ENCODE results near the gene CACNA1H. TPM values are rescaled to one million over a fixed set of nuclear protein-coding genes. Genes with fewer than 3 reads are reported as not detected.
A peak's percentile ranks its signal among the peaks of the same experiment; 100 is the strongest.

Gene CACNA1H
- total RNA-seq, 1 experiment from 2014 or later = 31.1 TPM

GRCh38 chr16:1119129-1119528 lies 33.8 kb upstream of the CACNA1H start:
- CTCF ChIA-PET = no interaction called here
- H3K27ac ChIP-seq (ENCODE audit: low read length) = no peak overlapping the region
- H3K27me3 ChIP-seq (ENCODE audit: control insufficient read depth, insufficient read depth, low read length) = no peaks in the 10 kb centered on the region
- no peaks in the 10 kb centered on the region for H3K9me3 ChIP-seq (ENCODE audit: control insufficient read depth, insufficient read depth, low read depth, low read length)
- DNase-seq (ENCODE audit: low read depth, low spot score) = no peak
- H3K4me1 ChIP-seq (ENCODE audit: control insufficient read depth, insufficient read depth, low read length) = peaks cover 4% of the 10 kb centered on the region
- H3K4me3 ChIP-seq (ENCODE audit: low read depth in 2 of 2, low read length in 2 of 2) = no peak overlapping the region
- POLR2A ChIA-PET = no interaction called here
- ATAC-seq = no peak
- in situ Hi-C loops (cut with HindIII; ENCODE audit: low pct_unique_long_range_greater_than_20kb, low sequenced_read_pairs) = no loop called here
- H3K36me3 ChIP-seq (ENCODE audit: control insufficient read depth, insufficient read depth, low read length) = no peaks in the 10 kb centered on the region
- BruUV-seq (replicated peaks) = no TSS peak
- intact Hi-C loops (cut with micrococcal nuclease; ENCODE audit: unreplicated experiment) = no loop called here
- TF ChIP-seq SIN3A (IDR thresholded peaks at IDR 0.05; ENCODE audit: borderline replicate concordance, insufficient read depth, low read depth, low read length) (no peak), TCF7L2 (IDR thresholded peaks at IDR 0.05; ENCODE audit: low read depth, low read length) (no peak), REST (IDR thresholded peaks at IDR 0.05; ENCODE audit: insufficient read depth in 1 of 2, low read depth in 2 of 2, low read length in 1 of 2) (no peak), POLR2AphosphoS5 (IDR thresholded peaks at IDR 0.05; ENCODE audit: low read depth, low read length) (no peak), CTCF (IDR thresholded peaks at IDR 0.05) (no peak)

- no peak overlapping the region for H3K27ac ChIP-seq (ENCODE audit: low read length)
- no TSS peak for BruUV-seq (replicated peaks)
- no peaks in the 10 kb centered on the region for H3K9me3 ChIP-seq (ENCODE audit: control insufficient read depth, insufficient read depth, low read depth, low read length)
- ChIA-PET CTCF (no interaction called here), POLR2A (no interaction called here)
- DNase-seq (ENCODE audit: low read depth, low spot score) (no peak), ATAC-seq (0 out of 2 replicates have a peak, but pooled peaks have one; percentile 30)
- H3K27me3 ChIP-seq (ENCODE audit: control insufficient read depth, insufficient read depth, low read length) = no peaks in the 10 kb centered on the region
- H3K36me3 ChIP-seq (ENCODE audit: control insufficient read depth, insufficient read depth, low read length) = no peaks in the 10 kb centered on the region
- in situ Hi-C loops (cut with HindIII; ENCODE audit: low pct_unique_long_range_greater_than_20kb, low sequenced_read_pairs) = no loop called here
- TF ChIP-seq CTCF (IDR thresholded peaks at IDR 0.05) (no peak), REST (IDR thresholded peaks at IDR 0.05; ENCODE audit: insufficient read depth in 1 of 2, low read depth in 2 of 2, low read length in 1 of 2) (0 out of 4 replicates have a peak, but pooled peaks of 1 of the 2 experiments have one; percentile 46), TCF7L2 (IDR thresholded peaks at IDR 0.05; ENCODE audit: low read depth, low read length) (no peak)
- H3K4me1 ChIP-seq (ENCODE audit: control insufficient read depth, insufficient read depth, low read length) = peaks cover 4% of the 10 kb centered on the region
- intact Hi-C loops (cut with micrococcal nuclease; ENCODE audit: unreplicated experiment) = no loop called here
- no peak overlapping the region for H3K4me3 ChIP-seq (ENCODE audit: low read depth in 2 of 2, low read length in 2 of 2)
These were observed 32.9 kb upstream of the CACNA1H start for GRCh38 chr16:1119766-1120576.
